ENCODE measurements around the gene SPATA12. TPM values are rescaled to one million over a fixed set of nuclear protein-coding genes. Genes with fewer than 3 reads are reported as not detected.

The SPATA12 gene
- total RNA-seq, 4 donors from 2014 or later = not detected

DNA sequence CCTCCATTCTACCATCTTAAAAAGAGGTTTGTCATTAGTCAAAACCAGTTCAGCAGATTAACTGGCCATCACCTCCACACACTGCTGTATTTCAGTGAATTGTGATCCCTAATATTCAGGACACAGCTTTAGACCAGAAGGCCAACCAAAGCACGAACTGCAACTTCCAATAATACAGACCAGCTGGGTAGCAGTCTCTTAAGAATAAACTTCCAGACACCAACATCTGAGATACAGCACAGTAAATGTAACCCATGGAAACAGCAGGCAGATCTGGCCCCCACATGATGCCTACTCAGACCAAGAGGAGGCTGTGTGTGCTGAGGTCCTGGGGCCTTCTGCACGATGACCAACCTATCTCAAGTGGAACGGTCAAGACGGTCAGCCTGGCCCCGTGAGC, 34.9 kb downstream of the SPATA12 start:
- intact Hi-C loops (cut with DNase I; ENCODE audit: low total_unique reads) (loop anchor here (5.0 kb wide), 1 partner anchor 127 kb away; no protein-coding TSS in a partner anchor), in situ Hi-C loops (cut with MboI; ENCODE audit: low pct_ligation_motif_present in 1 of 4, low pct_unique_long_range_greater_than_20kb in 1 of 4, low sequenced_read_pairs in 3 of 4) (no loop called here)
- Histone ChIP-seq H3K4me3 (no peak overlapping the region), H3K27me3 (no peaks in the 10 kb centered on the region), H3K36me3 (no peaks in the 10 kb centered on the region), H3K4me1 (peaks cover 0 to 13% (median 3%) of the 10 kb centered on the region in 4 donors), H3K27ac (no peak overlapping the region), H3K9me3 (no peaks in the 10 kb centered on the region)
- TF ChIP-seq CTCF (IDR thresholded peaks at IDR 0.05) (no peak), POLR2AphosphoS5 (IDR thresholded peaks at IDR 0.05) (no peak), POLR2A (IDR thresholded peaks at IDR 0.05) (no peak), EP300 (IDR thresholded peaks at IDR 0.05; ENCODE audit: low read depth) (no peak)
- WGBS, 2 donors (ENCODE audit: low coverage in 1 of 2) = 83 to 100% methylated on average over 1 to 5 of the region's 5 CpGs
- no peak for DNase-seq

DNA sequence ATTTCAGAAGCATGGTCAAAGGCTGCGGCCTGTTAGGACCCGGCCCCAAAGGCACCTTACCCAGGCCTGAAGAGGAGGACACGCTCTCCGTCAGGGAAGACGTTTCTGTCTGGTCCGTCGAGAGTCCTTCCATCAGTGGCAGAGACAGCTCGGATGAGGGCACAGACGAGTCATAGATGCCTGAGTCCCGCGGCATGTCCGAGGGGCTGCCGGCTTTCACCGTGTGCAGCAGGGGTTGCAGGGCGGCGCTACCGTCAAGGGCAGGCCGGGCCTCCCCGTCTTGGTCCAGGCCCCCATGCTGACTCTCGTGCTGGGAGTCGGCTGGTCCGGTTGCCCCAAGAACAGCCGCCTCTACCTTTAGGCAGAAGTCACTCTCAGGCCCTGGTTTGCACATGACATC, 37.1 kb downstream of the SPATA12 start:
- Histone ChIP-seq H3K27me3 (no peaks in the 10 kb centered on the region), H3K27ac (no peak overlapping the region), H3K36me3 (no peaks in the 10 kb centered on the region), H3K4me1 (no peaks in the 10 kb centered on the region), H3K9me3 (no peaks in the 10 kb centered on the region), H3K4me3 (no peak overlapping the region)
- intact Hi-C loops (cut with DNase I; ENCODE audit: low total_unique reads) (loop anchor here (5.0 kb wide), 1 partner anchor 125 kb away; no protein-coding TSS in a partner anchor), in situ Hi-C loops (cut with MboI; ENCODE audit: low pct_ligation_motif_present in 1 of 4, low pct_unique_long_range_greater_than_20kb in 1 of 4, low sequenced_read_pairs in 3 of 4) (no loop called here)
- TF ChIP-seq EP300 (IDR thresholded peaks at IDR 0.05; ENCODE audit: low read depth) (no peak), CTCF (IDR thresholded peaks at IDR 0.05) (no peak), POLR2AphosphoS5 (IDR thresholded peaks at IDR 0.05) (no peak), POLR2A (IDR thresholded peaks at IDR 0.05) (no peak)
- DNase-seq = no peak
- WGBS, 2 donors (ENCODE audit: low coverage in 1 of 2) = 89% methylated on average over 23 of the region's 23 CpGs; no CpG with 5 or more reads in 1 of the 2 donors

DNA sequence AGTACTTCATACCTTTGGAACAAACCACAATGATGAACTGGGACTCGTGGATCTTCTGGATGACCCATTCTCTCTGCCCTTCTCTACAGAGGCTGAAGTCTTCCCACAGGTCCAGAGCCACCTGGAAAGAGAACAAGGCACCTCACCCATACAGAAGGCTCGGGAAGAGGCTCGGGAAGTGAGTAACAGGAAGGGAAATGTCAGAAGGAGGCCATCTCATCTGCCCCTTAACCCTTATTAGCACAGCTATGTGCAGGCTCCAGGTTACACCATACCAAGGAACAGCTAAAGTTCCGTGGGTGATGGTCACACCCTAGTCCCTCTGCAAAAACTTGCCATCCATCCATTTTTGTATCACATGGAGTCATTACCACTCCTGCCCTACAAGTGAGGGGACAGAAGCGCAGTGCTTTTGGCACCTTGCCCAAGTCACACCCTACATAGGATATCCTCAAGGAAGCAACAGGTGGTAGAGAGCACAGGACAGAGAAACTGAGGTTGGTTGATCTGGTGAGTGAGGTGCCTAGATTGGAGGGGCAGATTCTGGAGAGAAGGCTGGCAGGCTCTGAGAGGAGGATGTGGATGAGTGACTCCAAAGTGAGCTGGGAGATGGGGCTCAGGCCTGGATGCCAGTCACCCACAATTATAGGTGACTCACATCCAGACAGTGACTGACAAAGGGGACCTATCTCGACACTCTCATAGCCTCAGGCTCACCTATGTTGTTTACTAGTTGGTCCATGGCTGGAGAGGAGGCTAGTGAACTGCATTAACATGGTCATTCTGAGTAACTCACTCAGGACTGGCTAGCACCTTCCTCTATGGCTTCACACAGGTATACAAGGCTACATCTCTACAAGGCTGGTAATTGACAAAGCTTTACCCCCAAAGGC, 38.2 kb downstream of the SPATA12 start:
- H3K4me3 ChIP-seq = no peak overlapping the region
- no peaks in the 10 kb centered on the region for H3K4me1 ChIP-seq
- H3K36me3 ChIP-seq = no peaks in the 10 kb centered on the region
- in situ Hi-C loops (cut with MboI; ENCODE audit: low pct_ligation_motif_present in 1 of 4, low pct_unique_long_range_greater_than_20kb in 1 of 4, low sequenced_read_pairs in 3 of 4) = no loop called here
- no peaks in the 10 kb centered on the region for H3K9me3 ChIP-seq
- no peak for DNase-seq
- TF ChIP-seq EP300 (IDR thresholded peaks at IDR 0.05; ENCODE audit: low read depth) (no peak), POLR2A (IDR thresholded peaks at IDR 0.05) (no peak), POLR2AphosphoS5 (IDR thresholded peaks at IDR 0.05) (no peak), CTCF (IDR thresholded peaks at IDR 0.05) (no peak)
- no peaks in the 10 kb centered on the region for H3K27me3 ChIP-seq
- WGBS, 2 donors (ENCODE audit: low coverage in 1 of 2) = 40 to 60% methylated on average over 1 to 6 of the region's 6 CpGs
- intact Hi-C loops (cut with DNase I; ENCODE audit: low total_unique reads) = loop anchor here (5.0 kb wide), 1 partner anchor 124 kb away; no protein-coding TSS in a partner anchor
- H3K27ac ChIP-seq = no peak overlapping the region

DNA sequence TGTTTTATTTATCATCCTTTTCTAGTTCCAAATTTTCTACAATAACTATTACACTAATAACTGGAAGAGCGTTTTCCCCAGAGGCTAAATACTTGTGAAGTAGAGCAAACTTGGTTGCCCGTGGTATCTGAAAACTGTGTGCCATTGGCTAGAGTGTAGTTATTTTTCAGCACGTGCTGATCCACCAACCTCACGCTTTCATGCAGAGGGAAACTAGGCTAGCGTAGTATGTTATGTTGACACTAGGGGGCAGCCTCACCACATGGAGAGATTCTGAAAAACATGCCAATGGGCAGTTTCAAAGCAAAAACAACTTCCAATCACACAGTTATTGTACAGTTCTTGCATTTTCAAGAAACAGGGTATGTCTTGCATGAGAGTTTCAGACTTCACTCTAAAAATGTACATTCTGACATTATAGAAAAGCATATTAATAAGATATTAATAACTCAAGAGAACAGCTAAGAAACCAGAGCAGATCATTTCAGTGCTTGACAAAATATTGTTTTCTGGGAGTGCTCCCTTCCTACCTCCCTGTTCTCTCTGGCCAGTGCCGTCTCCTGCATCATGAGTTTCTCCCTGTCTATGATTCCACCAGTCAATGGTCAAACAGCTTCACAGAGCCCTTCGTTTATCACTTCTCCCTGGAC, 39.7 kb downstream of the SPATA12 start:
- Histone ChIP-seq H3K27ac (no peak overlapping the region), H3K4me1 (no peaks in the 10 kb centered on the region), H3K27me3 (no peaks in the 10 kb centered on the region), H3K9me3 (no peaks in the 10 kb centered on the region), H3K36me3 (no peaks in the 10 kb centered on the region), H3K4me3 (no peak overlapping the region)
- intact Hi-C loops (cut with DNase I; ENCODE audit: low total_unique reads) = loop anchor here (5.0 kb wide), 1 partner anchor 67 kb away; the partner anchor contains the start of gene IL17RD
- in situ Hi-C loops (cut with MboI; ENCODE audit: low pct_ligation_motif_present in 1 of 4, low pct_unique_long_range_greater_than_20kb in 1 of 4, low sequenced_read_pairs in 3 of 4) = no loop called here
- no peak for TF ChIP-seq POLR2AphosphoS5 (IDR thresholded peaks at IDR 0.05)
- peak; percentile 82 to 92 (median 87) for TF ChIP-seq CTCF (IDR thresholded peaks at IDR 0.05)
- peak; percentile 71 for DNase-seq
- WGBS, 2 donors (ENCODE audit: low coverage in 1 of 2) = 11% methylated on average over 7 of the region's 7 CpGs
